ENCODE data around the gene SEMA3B.

GRCh38 chr3:50219285-50219684 is 49.7 kb upstream of the SEMA3B start:
- TF ChIP-seq CTCF (conservative IDR thresholded peaks at IDR 0.05; ENCODE audit: low read depth in 2 of 2) (no peak), EZH2 (IDR thresholded peaks at IDR 0.05; ENCODE audit: low read depth, unreplicated experiment) (no peak), POLR2AphosphoS5 (IDR thresholded peaks at IDR 0.05; ENCODE audit: low read depth) (no peak), EZH2phosphoT487 (IDR thresholded peaks at IDR 0.05; ENCODE audit: unreplicated experiment) (no peak), REST (IDR thresholded peaks at IDR 0.05; ENCODE audit: unreplicated experiment) (no peak), ETS1 (IDR thresholded peaks at IDR 0.05) (no peak), NANOG (IDR thresholded peaks at IDR 0.05; ENCODE audit: borderline replicate concordance) (no peak), ZNF114 (CRISPR knock-in tag; IDR thresholded peaks at IDR 0.05) (no peak), ZNF462 (CRISPR knock-in tag; IDR thresholded peaks at IDR 0.05) (no peak), CREB1 (CRISPR knock-in tag; IDR thresholded peaks at IDR 0.05; ENCODE audit: low read depth) (no peak), STAT1 (IDR thresholded peaks at IDR 0.05; ENCODE audit: unreplicated experiment) (no peak), JUNB (IDR thresholded peaks at IDR 0.05; ENCODE audit: unreplicated experiment) (no peak)
